Endometrial microvascular endothelial cells (primary cell): ENCODE results near the gene MPC2. TPM values are rescaled to one million over a fixed set of nuclear protein-coding genes. Genes with fewer than 3 reads are reported as not detected.

Experiments
- in situ Hi-C: cut with HindIII; loops from 2 replicates; pipeline ENCODE4 v1.10.0; 2017; ENCODE audit warnings: low sequenced_read_pairs, low pct_unique_long_range_greater_than_20kb; ENCODE audit errors: inconsistent ontology term
- total RNA-seq: library from RNA; depleted of rRNA; stranded (reverse); fragments of >200 nt; gene quantifications from one replicate; pipeline ENCODE4 v1.2.3, GENCODE V29; 2015; ENCODE audit errors: inconsistent ontology term

Gene MPC2
- total RNA-seq = 43.3 TPM

DNA sequence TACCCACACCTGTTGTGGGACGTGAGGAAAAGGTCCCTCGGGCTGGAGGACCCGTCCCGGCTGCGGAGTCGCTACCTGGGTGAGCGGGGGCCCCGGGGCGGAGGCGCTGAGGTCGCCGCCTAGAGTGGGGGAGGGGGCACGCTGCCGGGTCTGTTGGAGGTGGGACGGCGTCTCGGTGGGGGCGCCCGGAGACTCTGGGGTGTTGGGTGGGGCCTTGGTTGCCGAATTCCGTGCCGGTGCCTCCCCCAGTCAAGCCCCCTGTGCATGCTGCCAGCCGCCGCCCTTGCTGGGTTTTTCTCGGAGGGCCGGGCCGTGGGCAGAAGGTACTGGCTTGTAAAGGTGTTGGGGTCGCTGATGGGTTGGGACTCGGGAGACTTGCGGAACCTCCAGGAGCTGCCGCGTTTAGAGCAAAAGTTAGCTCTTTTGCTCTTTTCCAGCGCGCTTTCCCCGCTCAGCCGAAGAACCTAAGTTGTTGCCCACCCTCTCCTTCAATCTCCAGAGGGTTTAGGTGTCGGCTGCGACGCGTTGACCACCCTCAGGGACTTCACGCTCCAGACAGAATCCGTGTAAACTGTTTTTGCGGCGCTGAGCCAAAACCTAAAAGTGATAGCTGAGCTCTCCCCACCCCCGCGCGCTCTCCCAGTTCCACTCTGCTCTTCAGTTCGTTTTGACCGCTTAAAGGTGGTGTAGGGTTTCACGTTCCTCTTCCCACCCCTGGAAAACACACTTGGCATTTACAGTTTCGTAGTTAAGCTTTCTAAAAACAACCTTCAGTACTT, at the start of gene MPC2:
Gene MPC2, minus strand, starts transcription at position 143 of the 779 bp plus-strand sequence. CDS start 1,231 bp downstream, outside the sequence.
- in situ Hi-C loops = no loop called here

- in situ Hi-C loops = no loop called here
These were observed 48.1 kb upstream of the MPC2 start for GRCh38 chr1:167984886-167985489.

DNA sequence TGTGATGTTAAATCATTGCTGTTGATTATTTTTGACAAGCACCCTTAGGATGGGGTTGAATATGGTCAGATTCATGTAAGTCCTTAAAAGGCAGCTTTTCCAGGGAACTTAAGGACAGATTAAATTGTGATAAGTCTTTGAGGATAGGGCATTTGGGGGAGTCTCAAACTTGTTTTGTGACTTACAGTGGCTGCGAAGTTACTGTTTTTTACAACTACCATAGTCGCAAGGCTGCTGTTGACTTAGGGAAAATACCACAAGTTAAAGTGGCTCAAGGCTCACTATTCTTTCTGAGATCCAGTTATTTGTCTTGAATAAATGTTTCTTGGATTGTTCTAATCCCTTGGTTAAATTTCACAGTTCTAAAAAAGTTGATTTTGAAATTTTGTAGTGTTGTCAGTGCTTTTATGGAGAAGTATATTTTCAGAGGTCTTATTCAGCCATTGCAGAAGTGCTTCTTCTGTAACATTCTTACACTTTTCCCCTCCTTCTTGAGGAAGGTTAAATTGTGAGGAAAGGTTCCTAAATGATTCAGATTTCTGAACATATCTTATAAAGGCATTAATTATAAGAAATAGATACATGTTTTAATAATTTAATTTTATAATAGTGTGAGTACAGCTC, 47.0 kb upstream of the MPC2 start:
- in situ Hi-C loops = no loop called here

DNA sequence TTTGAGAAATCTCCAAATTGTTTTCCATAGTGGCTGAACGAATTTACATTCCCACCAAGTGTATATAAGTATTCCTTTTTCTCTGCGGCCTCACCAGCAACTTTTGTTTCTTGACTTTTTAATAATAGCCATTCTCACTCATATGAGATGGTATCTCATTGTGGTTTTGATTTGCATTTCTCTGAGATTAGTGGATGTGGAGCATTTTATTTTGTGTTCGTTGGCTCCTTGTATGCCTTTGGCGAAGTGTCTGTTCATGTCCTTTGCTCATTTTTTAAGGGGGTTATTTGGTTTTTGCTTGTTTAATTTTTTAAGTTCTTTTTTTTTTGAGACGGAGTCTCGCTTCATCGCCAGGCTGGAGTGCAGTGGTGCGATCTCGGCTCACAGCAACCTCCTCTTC, 45.1 kb upstream of the MPC2 start:
- in situ Hi-C loops = no loop called here

- in situ Hi-C loops = no loop called here
These were observed 40.4 kb upstream of the MPC2 start for GRCh38 chr1:167977245-167977644.

DNA sequence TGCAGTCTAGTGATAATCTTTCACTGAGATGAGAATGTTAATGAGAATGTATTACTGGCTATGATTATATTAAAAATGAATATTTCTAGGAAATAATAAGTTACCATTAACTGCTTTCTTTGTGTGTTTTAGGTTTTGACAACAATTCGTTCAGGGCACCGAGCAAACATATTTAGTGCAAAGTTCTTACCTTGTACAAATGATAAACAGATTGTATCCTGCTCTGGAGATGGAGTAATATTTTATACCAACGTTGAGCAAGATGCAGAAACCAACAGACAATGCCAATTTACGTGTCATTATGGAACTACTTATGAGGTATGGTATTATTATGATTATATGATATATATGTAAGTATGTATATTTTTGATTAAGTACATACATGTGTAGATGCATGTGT, 37.8 kb upstream of the MPC2 start:
- in situ Hi-C loops = no loop called here

GRCh38 chr1:167973832-167974231, 37.0 kb upstream of the MPC2 start:
- in situ Hi-C loops = no loop called here

DNA sequence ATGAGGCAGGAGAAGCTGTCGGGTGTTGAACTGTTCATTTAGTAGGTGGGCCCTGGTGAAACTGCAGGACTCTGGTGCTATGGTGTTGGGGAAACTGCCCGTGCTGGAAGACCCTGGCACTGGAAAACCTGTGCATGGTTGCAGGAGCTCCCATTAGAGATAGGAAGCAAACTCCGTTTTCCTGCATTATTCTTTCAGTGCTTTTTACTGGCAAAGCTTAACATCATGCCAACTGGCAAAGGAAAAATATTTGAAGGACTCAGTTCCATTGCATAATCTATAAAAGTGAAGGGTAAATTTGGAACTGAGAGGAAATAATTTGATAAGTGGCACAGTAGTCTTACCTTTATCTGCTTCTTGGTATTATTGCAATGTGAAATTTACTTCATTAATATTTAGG, 31.7 kb upstream of the MPC2 start:
- in situ Hi-C loops = loop anchor here (10.0 kb wide), 1 partner anchor 244 kb away; the partner anchor contains the start of gene MPZL1

- in situ Hi-C loops = loop anchor here (10.0 kb wide), 1 partner anchor 241 kb away; the partner anchor contains the start of gene MPZL1
These were observed 29.2 kb upstream of the MPC2 start for GRCh38 chr1:167966050-167966449.

DNA sequence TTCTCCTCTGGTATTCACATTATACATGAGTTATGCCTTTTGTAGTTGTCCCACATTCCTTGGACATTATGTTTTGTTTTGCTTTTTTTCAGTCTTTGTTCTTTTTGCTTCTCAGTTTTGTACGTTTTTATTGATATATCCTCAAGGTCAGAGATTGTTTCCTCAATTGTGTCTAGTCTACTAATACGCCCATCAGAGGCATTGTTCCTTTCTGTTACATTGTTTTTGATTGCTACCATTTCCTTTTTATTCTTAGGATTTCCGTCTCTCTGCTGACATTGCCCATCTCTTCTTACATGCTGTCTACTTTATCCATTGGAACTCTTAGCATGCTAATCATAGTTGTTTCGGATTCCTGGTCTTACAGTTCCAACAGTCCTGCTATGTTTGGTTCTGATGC, 27.8 kb upstream of the MPC2 start:
- in situ Hi-C loops = loop anchor here (10.0 kb wide), 1 partner anchor 240 kb away; the partner anchor contains the start of gene MPZL1

DNA sequence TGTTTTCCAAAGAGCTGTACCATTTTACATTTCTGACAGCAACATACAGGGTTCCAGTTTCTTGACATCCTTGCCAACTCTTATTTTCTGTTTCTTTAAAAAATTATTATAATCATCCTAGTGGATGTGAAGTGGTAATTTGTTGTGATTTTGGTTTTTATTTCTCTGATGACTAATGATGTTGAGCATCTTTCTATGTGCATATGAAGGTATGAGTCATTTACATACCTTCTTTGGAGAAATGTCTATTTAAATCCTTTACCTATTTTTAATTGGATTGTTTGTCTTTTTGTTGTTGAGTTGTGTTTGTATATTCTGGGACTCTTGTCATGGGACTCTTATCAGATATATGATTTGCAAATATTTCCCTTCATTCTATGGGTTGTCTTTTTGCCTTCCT, 20.8 kb upstream of the MPC2 start:
- in situ Hi-C loops = no loop called here

- in situ Hi-C loops = no loop called here
These were observed 19.0 kb upstream of the MPC2 start for GRCh38 chr1:167955915-167956314.

DNA sequence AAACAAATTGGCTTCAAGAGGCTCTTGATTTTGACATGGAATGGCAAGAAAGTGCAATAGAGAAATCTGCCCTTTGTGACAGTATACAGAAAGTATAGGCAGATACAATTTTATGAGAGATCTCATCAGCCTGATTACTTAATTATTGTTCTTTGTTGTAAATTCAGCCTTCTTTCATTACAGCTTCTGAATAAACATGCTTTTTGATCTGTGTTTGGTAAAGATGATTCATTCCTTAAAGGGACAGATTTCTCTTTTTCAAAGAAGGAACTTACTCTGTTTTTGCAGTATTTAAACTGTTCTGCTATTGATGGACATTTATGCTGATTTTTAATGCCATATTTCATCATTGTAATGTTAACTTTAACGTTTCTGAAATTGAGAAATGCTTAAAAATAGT, 13.7 kb upstream of the MPC2 start:
- in situ Hi-C loops = no loop called here

GRCh38 chr1:167949785-167950184, 12.9 kb upstream of the MPC2 start:
- in situ Hi-C loops = no loop called here

GRCh38 chr1:167947733-167948132, 10.9 kb upstream of the MPC2 start:
- in situ Hi-C loops = no loop called here

GRCh38 chr1:167943541-167943940, 6.7 kb upstream of the MPC2 start:
- in situ Hi-C loops = no loop called here

DNA sequence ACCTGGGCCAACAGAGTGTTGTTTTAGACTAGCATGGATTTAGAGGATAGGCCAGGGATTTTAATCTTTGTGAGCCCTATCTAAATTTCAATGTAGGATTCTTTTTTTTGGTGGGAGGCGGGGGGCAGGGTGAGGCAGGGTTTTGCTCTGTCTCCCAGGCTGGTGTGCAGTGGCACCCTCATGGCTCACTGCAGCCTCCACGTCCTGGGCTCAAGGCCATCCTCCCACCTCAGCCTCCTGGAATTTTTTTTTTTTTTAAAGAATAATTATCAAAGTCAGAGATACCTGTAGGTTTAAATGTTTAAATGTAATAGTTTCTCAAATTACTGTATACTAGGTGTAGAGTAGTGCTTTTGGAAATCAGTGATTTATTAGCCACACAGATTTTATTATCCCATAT, 3.4 kb upstream of the MPC2 start:
- in situ Hi-C loops = no loop called here

DNA sequence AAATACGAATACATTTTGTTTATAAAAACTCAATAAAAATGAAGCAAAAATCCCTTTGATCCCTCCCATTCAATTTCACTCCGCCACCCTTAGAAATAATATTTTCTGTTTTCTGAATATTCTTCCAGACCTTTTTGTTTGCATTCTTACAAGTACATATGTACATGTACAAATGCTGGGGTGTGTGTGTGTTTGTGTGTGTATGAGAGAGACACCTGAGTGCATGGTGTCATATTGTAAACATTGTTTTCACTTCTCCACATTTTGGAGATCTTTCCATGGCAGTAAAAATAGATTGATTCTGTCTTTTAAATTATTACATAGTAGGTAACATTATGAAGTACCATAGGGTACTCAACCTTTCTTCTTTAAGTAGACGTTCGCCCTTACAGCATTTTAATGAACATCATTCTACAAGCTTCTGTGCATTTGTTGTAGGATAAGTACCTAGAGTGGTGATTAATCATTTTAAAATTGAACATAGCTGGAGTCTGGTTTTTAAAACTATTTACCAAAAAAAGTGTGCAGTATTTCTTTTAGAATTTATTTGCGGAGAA, 1.3 kb upstream of the MPC2 start:
- in situ Hi-C loops = no loop called here

GRCh38 chr1:167937709-167938010, 788 bp upstream of the MPC2 start:
- in situ Hi-C loops = no loop called here
